Measurements from ENCODE around the gene VCP. TPM values are rescaled to one million over a fixed set of nuclear protein-coding genes. Genes with fewer than 3 reads are reported as not detected.
A peak's percentile ranks its signal among the peaks of the same experiment; 100 is the strongest.

VCP gene
- polyA plus RNA-seq (ENCODE audit: insufficient read length in 4 of 4), result 100 to 1,000 TPM; 248 to 268 (median 263) TPM

- DNase-seq (ENCODE audit: low read depth in 4 of 4, low spot score in 2 of 4), result peak; percentile 91 to 96 (median 92)
Measured at GRCh38 chr9:35072461-35073278, at the start of gene VCP. Gene VCP (minus strand): TSS chr9:35072625. CDS start chr9:35072353, 272 bp downstream.

DNA sequence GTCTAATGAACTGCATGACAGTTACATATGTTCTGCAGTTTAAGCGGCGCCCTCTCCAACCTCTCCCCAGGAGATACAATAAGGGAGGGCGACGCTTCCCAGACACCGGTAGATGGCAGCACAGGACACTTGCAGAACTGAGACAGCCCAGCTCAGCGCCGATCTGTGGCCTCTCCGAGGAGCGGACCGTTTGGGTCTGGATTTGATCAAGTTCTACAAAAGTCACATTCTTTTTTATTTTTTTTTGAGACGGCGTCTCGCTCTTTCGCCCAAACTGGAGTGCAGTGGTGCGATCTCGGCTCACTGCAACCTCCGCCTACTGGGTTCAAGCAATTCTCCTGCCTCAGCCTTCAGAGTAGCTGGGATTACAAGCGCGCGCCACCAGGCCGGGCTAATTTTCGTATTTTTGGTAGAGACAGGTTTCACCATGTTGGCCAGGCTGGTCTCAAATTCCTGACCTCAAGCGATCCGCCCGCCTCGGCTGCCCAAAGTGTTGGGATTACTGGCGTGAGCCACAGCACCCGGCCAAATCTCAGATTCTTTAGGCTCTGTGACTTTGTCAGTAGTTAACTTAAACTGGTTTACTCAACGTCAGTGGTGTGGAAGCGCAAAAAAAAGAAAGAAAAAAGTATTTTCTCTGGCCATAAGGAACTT is 44.6 kb upstream of the VCP start:
- DNase-seq (ENCODE audit: low read depth in 4 of 4, low spot score in 2 of 4), result peak; percentile 85 to 95 (median 86)

- no peak for DNase-seq (ENCODE audit: low read depth in 4 of 4, low spot score in 2 of 4)
Measured at GRCh38 chr9:35116539-35116897, 44.1 kb upstream of the VCP start.

- peak; percentile 93 to 97 (median 94) for DNase-seq (ENCODE audit: low read depth in 4 of 4, low spot score in 2 of 4)
Measured at GRCh38 chr9:35115680-35116538, 43.5 kb upstream of the VCP start, which contains the start of gene ATOSB. Gene ATOSB (minus strand): TSS chr9:35115862. CDS start chr9:35108274, 7,588 bp downstream.

DNA sequence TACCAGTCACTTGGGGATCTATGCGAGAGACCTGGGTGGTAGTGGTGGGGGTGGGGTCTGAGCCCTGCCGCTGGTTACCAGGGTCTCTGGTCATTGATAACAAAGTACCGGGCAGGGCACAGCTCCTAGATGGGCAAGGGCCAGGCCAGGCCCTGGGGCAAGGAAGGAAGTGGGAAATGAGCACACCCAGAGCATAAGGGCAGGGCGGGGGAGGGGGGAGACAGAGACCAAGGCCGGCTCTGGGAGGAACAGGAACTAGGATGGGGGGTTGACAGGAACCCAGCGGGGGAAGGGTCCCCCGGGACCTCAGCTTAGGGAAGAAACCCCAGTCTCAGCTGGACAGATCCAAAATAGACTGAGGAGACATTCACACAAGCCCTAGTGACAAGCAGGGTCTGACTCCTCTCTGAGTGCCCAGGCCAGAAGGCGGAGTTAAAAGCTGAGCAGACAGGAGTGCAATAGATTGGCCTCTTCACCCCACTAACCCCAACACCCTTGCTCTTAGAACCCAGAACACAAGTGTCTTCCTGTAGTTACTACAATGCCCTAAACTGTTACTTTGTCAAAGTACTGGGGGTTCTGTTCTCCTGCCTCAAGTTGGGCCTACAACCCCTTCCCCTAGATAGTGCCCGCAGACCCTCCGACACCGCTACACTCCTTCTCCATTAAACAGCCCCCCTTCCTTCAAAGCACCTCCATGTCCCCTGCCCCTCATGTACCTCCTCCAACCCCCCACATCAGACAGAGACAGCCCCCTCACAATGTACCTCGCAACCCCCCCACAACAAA is 42.6 kb upstream of the VCP start:
- no peak for DNase-seq (ENCODE audit: low read depth in 4 of 4, low spot score in 2 of 4)

- peak in 1 of 4 donors; percentile 70 for DNase-seq (ENCODE audit: low read depth in 4 of 4, low spot score in 2 of 4)
Measured at GRCh38 chr9:35114113-35114839, 41.9 kb upstream of the VCP start.

DNA sequence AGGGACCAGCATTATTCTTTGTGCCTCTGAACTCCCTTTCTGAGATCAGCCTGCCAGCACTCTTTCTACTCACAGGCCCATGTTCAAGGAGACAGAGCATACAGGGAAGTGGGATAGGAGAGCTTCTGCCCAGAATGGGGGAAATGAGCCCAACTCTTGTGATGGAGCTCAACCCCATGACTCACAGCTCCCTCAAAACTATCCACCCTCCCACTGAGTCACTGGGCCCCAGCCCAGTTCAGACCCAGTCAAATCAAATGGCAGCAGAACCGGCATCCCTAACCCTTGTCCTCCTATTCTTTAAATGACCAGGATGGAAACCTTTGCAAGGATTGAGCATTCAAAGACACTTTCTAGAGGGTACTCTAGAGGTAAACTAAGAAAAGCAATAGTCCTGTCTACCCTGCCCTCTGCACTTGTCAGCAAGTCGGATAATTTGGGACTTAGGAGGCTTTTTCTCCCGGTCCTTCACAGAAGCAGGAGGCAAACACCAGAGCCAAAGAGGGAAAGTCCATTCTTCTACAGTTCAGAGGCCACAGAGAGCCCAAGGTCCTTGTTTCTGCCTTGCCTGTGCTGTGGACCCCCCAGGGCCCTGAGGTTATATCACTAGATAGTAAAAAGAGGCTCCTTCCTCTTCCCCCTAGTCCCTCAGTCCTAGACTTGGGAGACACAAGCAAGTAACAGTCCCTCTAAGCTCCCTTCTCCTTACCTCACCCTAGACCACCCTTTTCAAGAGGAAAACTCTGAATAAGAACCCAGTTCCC is 40.0 kb upstream of the VCP start:
- DNase-seq (ENCODE audit: low read depth in 4 of 4, low spot score in 2 of 4), result no peak

GRCh38 chr9:35111001-35111933 is 38.8 kb upstream of the VCP start:
- DNase-seq (ENCODE audit: low read depth in 4 of 4, low spot score in 2 of 4), result peak; percentile 78 to 95 (median 90)

GRCh38 chr9:35110327-35110761 is 37.9 kb upstream of the VCP start:
- DNase-seq (ENCODE audit: low read depth in 4 of 4, low spot score in 2 of 4), result no peak

GRCh38 chr9:35108946-35109575 is 36.6 kb upstream of the VCP start:
- no peak for DNase-seq (ENCODE audit: low read depth in 4 of 4, low spot score in 2 of 4)

DNA sequence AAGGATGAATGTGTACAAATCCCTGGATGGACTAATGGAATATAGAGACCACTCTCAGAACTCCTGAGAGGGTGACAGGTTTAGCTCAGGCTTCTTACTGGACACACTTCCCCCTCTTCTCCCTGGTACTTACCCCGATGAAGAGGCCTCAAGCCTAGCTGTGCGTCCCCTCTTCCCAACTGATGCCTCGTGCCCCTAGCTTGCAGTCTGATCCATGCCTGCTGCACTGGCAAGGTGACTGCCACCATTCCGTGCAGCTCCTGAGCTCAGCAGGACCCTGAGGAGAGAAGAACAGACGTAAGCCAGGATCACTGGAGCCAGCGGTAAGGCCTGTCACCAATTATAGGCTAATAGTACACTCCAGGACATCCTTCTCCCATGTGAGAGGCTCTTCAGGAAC is 36.0 kb upstream of the VCP start:
- DNase-seq (ENCODE audit: low read depth in 4 of 4, low spot score in 2 of 4), result no peak

- DNase-seq (ENCODE audit: low read depth in 4 of 4, low spot score in 2 of 4), result no peak
Measured at GRCh38 chr9:35107297-35108290, 35.2 kb upstream of the VCP start.

DNA sequence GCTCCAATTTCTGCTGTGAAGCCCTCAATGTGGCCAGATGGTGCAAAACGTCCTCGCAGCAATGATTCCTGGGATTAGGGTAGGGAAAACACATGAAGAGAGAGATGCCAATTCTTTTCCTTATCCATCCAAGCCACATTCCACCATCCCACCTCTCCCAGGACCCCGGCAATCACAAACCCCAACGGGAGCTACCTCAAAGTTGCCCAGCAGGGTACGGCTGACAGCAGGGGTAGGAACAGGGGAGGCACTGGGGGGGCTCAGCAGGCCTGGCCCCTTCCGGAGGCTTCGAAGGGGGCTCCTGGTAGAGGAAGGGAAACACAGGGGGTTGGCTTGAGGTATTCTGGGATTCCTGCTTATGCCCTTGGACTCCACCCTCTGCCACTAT is 33.9 kb upstream of the VCP start:
- DNase-seq (ENCODE audit: low read depth in 4 of 4, low spot score in 2 of 4), result no peak

GRCh38 chr9:35105571-35106342 is 33.3 kb upstream of the VCP start:
- DNase-seq (ENCODE audit: low read depth in 4 of 4, low spot score in 2 of 4), result no peak

DNA sequence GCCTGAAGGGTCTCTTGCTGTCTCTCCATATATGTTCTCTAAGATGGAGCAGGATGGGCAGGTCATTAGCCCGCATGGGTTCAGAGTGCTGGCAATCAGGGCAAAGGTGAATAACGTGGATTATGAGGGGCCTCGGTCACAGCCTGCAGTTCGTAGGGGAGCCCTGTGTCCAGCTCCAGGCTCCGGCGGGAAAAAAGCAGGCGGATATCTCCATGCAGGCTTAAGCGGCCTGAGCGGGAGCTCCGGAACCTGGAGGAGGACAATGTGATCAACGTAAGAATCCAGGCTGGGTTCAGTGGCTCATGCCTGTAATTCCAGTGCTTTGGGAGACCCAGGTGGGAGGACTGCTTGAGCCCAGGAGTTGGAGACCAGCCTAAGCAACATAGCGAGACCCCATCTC is 32.7 kb upstream of the VCP start:
- no peak for DNase-seq (ENCODE audit: low read depth in 4 of 4, low spot score in 2 of 4)
